Activated CD8-positive, alpha-beta memory T cell treated with anti-CD3 and anti-CD28 coated beads for 1 hour (primary cell): ENCODE results near the gene DAB1.

Source experiments
- DNase-seq, 2 donors: peaks; one replicate each; pipeline ENCODE4 v3.0.0-alpha.2; 2020; ENCODE audit warnings: low read depth in 1 of 2; ENCODE audit errors: extremely low read depth in 1 of 2

DAB1 gene

GRCh38 chr1:57321776-57322175 is 102.1 kb downstream of the DAB1 start:
- DNase-seq: no peak

GRCh38 chr1:57319791-57320190 is 104.1 kb downstream of the DAB1 start:
- DNase-seq: no peak

GRCh38 chr1:57319165-57319564 is 104.7 kb downstream of the DAB1 start:
- DNase-seq: no peak

GRCh38 chr1:57316861-57317260 is 107.0 kb downstream of the DAB1 start:
- no peak for DNase-seq

- no peak for DNase-seq
Observed at GRCh38 chr1:57316291-57316690, 107.6 kb downstream of the DAB1 start.

- no peak for DNase-seq
Observed at GRCh38 chr1:57312869-57313268, 111.0 kb downstream of the DAB1 start.

- no peak for DNase-seq
Observed at GRCh38 chr1:57311411-57311810, 112.4 kb downstream of the DAB1 start.

GRCh38 chr1:57311006-57311405 is 112.9 kb downstream of the DAB1 start:
- no peak for DNase-seq

- no peak for DNase-seq
Observed at GRCh38 chr1:57309630-57310029, 114.2 kb downstream of the DAB1 start.

GRCh38 chr1:57307392-57308170 is 116.3 kb downstream of the DAB1 start:
- peak; percentile 1 to 22 for DNase-seq

- DNase-seq: no peak
Observed at GRCh38 chr1:57304591-57304990, 119.3 kb downstream of the DAB1 start.

- no peak for DNase-seq
Observed at GRCh38 chr1:57302812-57303596, 120.9 kb downstream of the DAB1 start.

- no peak for DNase-seq
Observed at GRCh38 chr1:57300186-57300585, 123.7 kb downstream of the DAB1 start.

GRCh38 chr1:57296726-57297250 is 127.1 kb downstream of the DAB1 start:
- no peak for DNase-seq

GRCh38 chr1:57295326-57295725 is 128.5 kb downstream of the DAB1 start:
- no peak for DNase-seq

GRCh38 chr1:57294177-57294576 is 129.7 kb downstream of the DAB1 start:
- no peak for DNase-seq

GRCh38 chr1:57293214-57293613 is 130.6 kb downstream of the DAB1 start:
- DNase-seq: no peak

GRCh38 chr1:57289781-57290180 is 134.1 kb downstream of the DAB1 start:
- DNase-seq: no peak

GRCh38 chr1:57285992-57286391 is 137.9 kb downstream of the DAB1 start:
- DNase-seq: no peak

GRCh38 chr1:57282411-57282810 is 141.4 kb downstream of the DAB1 start:
- no peak for DNase-seq

GRCh38 chr1:57281324-57281723 is 142.5 kb downstream of the DAB1 start:
- DNase-seq: no peak
